T-cell (primary cell): ENCODE data around the gene MAB21L1. TPM values are rescaled to one million over a fixed set of nuclear protein-coding genes. Genes with fewer than 3 reads are reported as not detected.

Experiments
- ATAC-seq, 4 experiments: fragments of 200-7000 bp in 3 of 4; fragments of 150-1000 bp in 1 of 4; cut with Tn5 transposase; replicated peaks in 1 of 4; 1 replicate in 3 of 4; 2 replicates in 1 of 4; pipeline ENCODE4 v1.10.0; 2021; ENCODE audit warnings: moderate library complexity in 3 of 4, mild to moderate bottlenecking in 2 of 4, moderate number of reproducible peaks in 1 of 4
- CTCF ChIA-PET, 2 donors: fragments of 300-600 bp; sonication (Branson Sonifier 250); formaldehyde crosslinking; loops; one replicate each; lab custom pipeline; 2022; ENCODE audit warnings: antibody characterized with exemption in 2 of 2; lab: Charles Lee
- POLR2A ChIA-PET, 2 donors: fragments of 300-600 bp; sonication (Branson Sonifier 250); formaldehyde crosslinking; loops; one replicate each; lab custom pipeline; 2022; ENCODE audit warnings: antibody characterized with exemption in 2 of 2; lab: Charles Lee
- DNase-seq, 35 experiments: peaks; one replicate each; pipeline versions ENCODE4 v3.0.0 to v3.0.0-alpha.2; 2013 to 2023
- H3K27ac ChIP-seq: one replicate; pipeline ENCODE4 v1.5.1; 2013; ENCODE audit warnings: low read length
- H3K27me3 ChIP-seq, 2 experiments: replicated peaks in 1 of 2; 1 replicate in 1 of 2; 2 replicates in 1 of 2; pipeline versions ENCODE4 v1.6.1 to v1.7.0; 2013; ENCODE audit warnings: low read length in 1 of 2, mixed read lengths in 1 of 2; ENCODE audit not compliant: control insufficient read depth in 2 of 2, insufficient read depth in 2 of 2; ENCODE audit errors: extremely low read depth in 1 of 2
- H3K36me3 ChIP-seq, 2 donors: 1 replicate in 1 of 2; 2 replicates in 1 of 2; pipeline versions ENCODE4 v1.6.1 to v1.7.0; 2013; ENCODE audit warnings: low read length in 1 of 2; ENCODE audit not compliant: control insufficient read depth in 2 of 2, insufficient read depth in 1 of 2; ENCODE audit errors: extremely low read depth in 1 of 2
- H3K4me1 ChIP-seq, 2 experiments: 1 replicate in 1 of 2; 2 replicates in 1 of 2; pipeline versions ENCODE4 v1.6.1 to v1.7.0; 2013; ENCODE audit warnings: low read length in 2 of 2, mixed read lengths in 1 of 2; ENCODE audit not compliant: insufficient read depth in 2 of 2, control insufficient read depth in 1 of 2; ENCODE audit errors: extremely low read depth in 1 of 2
- H3K4me3 ChIP-seq, 2 donors: 1 replicate in 1 of 2; 2 replicates in 1 of 2; pipeline versions ENCODE4 v1.5.1 to v1.7.0; 2013; ENCODE audit warnings: mild to moderate bottlenecking in 2 of 2, low read length in 1 of 2, moderate library complexity in 1 of 2; ENCODE audit not compliant: control insufficient read depth in 1 of 2; ENCODE audit errors: extremely low read depth in 1 of 2
- H3K9me3 ChIP-seq: 2 replicates; pipeline ENCODE4 v1.7.0; 2013
- H3K27ac Mint-ChIP-seq, 2 donors: one replicate each; pipeline ENCODE4 v1.8.0; 2020 to 2021; ENCODE audit warnings: mild to moderate bottlenecking in 2 of 2, mixed read lengths in 2 of 2
- H3K27me3 Mint-ChIP-seq, 2 donors: one replicate each; pipeline ENCODE4 v1.8.0; 2021 to 2022; ENCODE audit warnings: mixed read lengths in 2 of 2
- H3K36me3 Mint-ChIP-seq: one replicate; pipeline ENCODE4 v1.8.0; 2021; ENCODE audit warnings: mixed read lengths
- H3K4me1 Mint-ChIP-seq, 3 donors: one replicate each; pipeline ENCODE4 v1.8.0; 2020 to 2022; ENCODE audit warnings: mixed read lengths in 3 of 3, mild to moderate bottlenecking in 1 of 3
- H3K4me3 Mint-ChIP-seq, 3 donors: one replicate each; pipeline ENCODE4 v1.8.0; 2020 to 2022; ENCODE audit warnings: mild to moderate bottlenecking in 3 of 3, mixed read lengths in 3 of 3, moderate library complexity in 3 of 3
- H3K9me3 Mint-ChIP-seq, 3 donors: one replicate each; pipeline ENCODE4 v1.8.0; 2020 to 2022; ENCODE audit warnings: mixed read lengths in 3 of 3
- WGBS: methylation state at CpG from one replicate; pipeline ENCODE4 v1.1.5; 2013; ENCODE audit warnings: missing lambda C conversion rate; ENCODE audit not compliant: insufficient coverage; 5-methylcytosine and 5-hydroxymethylcytosine counted together
- total RNA-seq, 35 experiments: library from RNA in 6 of 35; stranded (reverse) in 6 of 35; fragments of 120-200 nt in 1 of 35; gene quantifications; one replicate each; pipeline versions ENCODE4 v1.2.1 to v1.2.4 and lab custom pipeline; 2013 to 2026

Gene MAB21L1
- total RNA-seq, 5 donors from 2014 or later (not counting 1 experiment from before 2014, with no cell fraction given) = not detected

GRCh38 chr13:35468195-35468594 is 8.3 kb downstream of the MAB21L1 start:
- no CpG with 5 or more reads among the region's 1 CpG for whole genome bisulfite sequencing
- H3K27me3 Mint-ChIP-seq = peaks cover 38 to 43% of the 10 kb centered on the region in 2 donors

GRCh38 chr13:35465371-35465770 is 11.1 kb downstream of the MAB21L1 start:
- Histone ChIP-seq H3K27ac (no peak overlapping the region), H3K9me3 (no peaks in the 10 kb centered on the region), H3K27me3 (peaks cover 3 to 5% of the 10 kb centered on the region in 2 experiments), H3K4me1 (no peaks in the 10 kb centered on the region), H3K4me3 (no peak overlapping the region), H3K36me3 (no peaks in the 10 kb centered on the region)
- Mint-ChIP-seq H3K27ac (no peak overlapping the region), H3K4me3 (no peak overlapping the region), H3K4me1 (peaks cover under 1 to 6% (median 5%) of the 10 kb centered on the region in 3 donors), H3K27me3 (peaks cover 21 to 34% of the 10 kb centered on the region in 2 donors), H3K36me3 (no peaks in the 10 kb centered on the region), H3K9me3 (peaks cover 0 to 15% (median 9%) of the 10 kb centered on the region in 3 donors)
- ChIA-PET POLR2A (interaction anchor here in 1 of 2 donors (0.6 kb wide), 1 partner anchor 325 kb away, joined by 5 read pairs; no protein-coding TSS in a partner anchor), CTCF (no interaction called here)
- ATAC-seq (no peak), DNase-seq (no peak)
- WGBS = no CpG with 5 or more reads among the region's 3 CpGs

More at GRCh38 chr13:35468195-35468594, 8.3 kb downstream of the MAB21L1 start:
- Mint-ChIP-seq H3K4me3 (no peak overlapping the region), H3K36me3 (peaks cover 2% of the 10 kb centered on the region), H3K9me3 (peaks cover 0 to 13% (median 13%) of the 10 kb centered on the region in 3 donors), H3K27ac (no peak overlapping the region), H3K4me1 (peaks cover 6 to 20% (median 9%) of the 10 kb centered on the region in 3 donors)
- no peak overlapping the region for H3K4me3 ChIP-seq
- ChIA-PET CTCF (no interaction called here), POLR2A (no interaction called here)
- H3K4me1 ChIP-seq = peaks cover 6 to 10% of the 10 kb centered on the region in 2 experiments
- ATAC-seq (no peak), DNase-seq (no peak)
- no peaks in the 10 kb centered on the region for H3K9me3 ChIP-seq
- peaks cover 16% of the 10 kb centered on the region in 2 experiments for H3K27me3 ChIP-seq
- H3K36me3 ChIP-seq = no peaks in the 10 kb centered on the region
- no peak overlapping the region for H3K27ac ChIP-seq

GRCh38 chr13:35460061-35460460 is 16.4 kb downstream of the MAB21L1 start:
- Histone ChIP-seq H3K27me3 (no peaks in the 10 kb centered on the region), H3K4me1 (no peaks in the 10 kb centered on the region), H3K27ac (no peak overlapping the region), H3K9me3 (no peaks in the 10 kb centered on the region), H3K36me3 (no peaks in the 10 kb centered on the region), H3K4me3 (no peak overlapping the region)
- ChIA-PET POLR2A (no interaction called here), CTCF (no interaction called here)
- H3K4me1 Mint-ChIP-seq = no peaks in the 10 kb centered on the region
- H3K27me3 Mint-ChIP-seq = peaks cover 0 to 15% of the 10 kb centered on the region in 2 donors
- H3K9me3 Mint-ChIP-seq = peaks cover 0 to 4% (median 0%) of the 10 kb centered on the region in 3 donors
- WGBS = no CpG with 5 or more reads among the region's 2 CpGs
- H3K36me3 Mint-ChIP-seq = no peaks in the 10 kb centered on the region
- no peak overlapping the region for H3K4me3 Mint-ChIP-seq
- H3K27ac Mint-ChIP-seq = no peak overlapping the region
- DNase-seq (no peak), ATAC-seq (no peak)

- Mint-ChIP-seq H3K4me3 (no peak overlapping the region), H3K27ac (no peak overlapping the region), H3K27me3 (no peaks in the 10 kb centered on the region), H3K36me3 (no peaks in the 10 kb centered on the region), H3K9me3 (peaks cover 0 to 4% (median 0%) of the 10 kb centered on the region in 3 donors), H3K4me1 (no peaks in the 10 kb centered on the region)
- H3K27ac ChIP-seq = no peak overlapping the region
- WGBS = no CpG with 5 or more reads among the region's 3 CpGs
- H3K27me3 ChIP-seq = no peaks in the 10 kb centered on the region
- H3K9me3 ChIP-seq = no peaks in the 10 kb centered on the region
- CTCF ChIA-PET = no interaction called here
- DNase-seq (no peak), ATAC-seq (no peak)
- no peaks in the 10 kb centered on the region for H3K36me3 ChIP-seq
- no peaks in the 10 kb centered on the region for H3K4me1 ChIP-seq
- H3K4me3 ChIP-seq = no peak overlapping the region
- POLR2A ChIA-PET = no interaction called here
Measured at GRCh38 chr13:35457258-35457657, 19.2 kb downstream of the MAB21L1 start.

GRCh38 chr13:35455022-35455421 is 21.5 kb downstream of the MAB21L1 start:
- H3K27ac Mint-ChIP-seq = no peak overlapping the region
- no peak for ATAC-seq
- no peaks in the 10 kb centered on the region for H3K4me1 Mint-ChIP-seq
- H3K36me3 ChIP-seq = no peaks in the 10 kb centered on the region
- no peak overlapping the region for H3K27ac ChIP-seq
- no peaks in the 10 kb centered on the region for H3K4me1 ChIP-seq
- ChIA-PET CTCF (no interaction called here), POLR2A (no interaction called here)
- no peaks in the 10 kb centered on the region for H3K27me3 Mint-ChIP-seq
- WGBS = no CpG with 5 or more reads among the region's 1 CpG
- H3K9me3 Mint-ChIP-seq = no peaks in the 10 kb centered on the region
- no peaks in the 10 kb centered on the region for H3K27me3 ChIP-seq
- DNase-seq = no peak
- no peaks in the 10 kb centered on the region for H3K9me3 ChIP-seq
- H3K36me3 Mint-ChIP-seq = no peaks in the 10 kb centered on the region
- H3K4me3 Mint-ChIP-seq = no peak overlapping the region
- no peak overlapping the region for H3K4me3 ChIP-seq

- Histone ChIP-seq H3K36me3 (no peaks in the 10 kb centered on the region), H3K4me3 (no peak overlapping the region), H3K9me3 (no peaks in the 10 kb centered on the region), H3K27ac (no peak overlapping the region), H3K27me3 (no peaks in the 10 kb centered on the region), H3K4me1 (no peaks in the 10 kb centered on the region)
- ATAC-seq (no peak), DNase-seq (no peak)
- ChIA-PET CTCF (no interaction called here), POLR2A (interaction anchor here in 1 of 2 donors (0.5 kb wide), 1 partner anchor 9 kb away, joined by 4 read pairs; no protein-coding TSS in a partner anchor)
- no peaks in the 10 kb centered on the region for H3K4me1 Mint-ChIP-seq
- WGBS = no CpG with 5 or more reads among the region's 2 CpGs
- H3K4me3 Mint-ChIP-seq = no peak overlapping the region
- no peak overlapping the region for H3K27ac Mint-ChIP-seq
- H3K36me3 Mint-ChIP-seq = no peaks in the 10 kb centered on the region
- no peaks in the 10 kb centered on the region for H3K9me3 Mint-ChIP-seq
- H3K27me3 Mint-ChIP-seq = no peaks in the 10 kb centered on the region
Measured at GRCh38 chr13:35449821-35450220, 26.7 kb downstream of the MAB21L1 start.

GRCh38 chr13:35448465-35448864 is 28.0 kb downstream of the MAB21L1 start:
- H3K4me1 ChIP-seq = no peaks in the 10 kb centered on the region
- Mint-ChIP-seq H3K36me3 (no peaks in the 10 kb centered on the region), H3K4me1 (no peaks in the 10 kb centered on the region), H3K4me3 (no peak overlapping the region), H3K9me3 (no peaks in the 10 kb centered on the region), H3K27me3 (no peaks in the 10 kb centered on the region), H3K27ac (no peak overlapping the region)
- no peak overlapping the region for H3K4me3 ChIP-seq
- no peaks in the 10 kb centered on the region for H3K9me3 ChIP-seq
- ChIA-PET POLR2A (no interaction called here), CTCF (no interaction called here)
- H3K27ac ChIP-seq = no peak overlapping the region
- WGBS = 67% methylated on average over 1 of the region's 1 CpG
- ATAC-seq (no peak), DNase-seq (no peak)
- no peaks in the 10 kb centered on the region for H3K27me3 ChIP-seq
- H3K36me3 ChIP-seq = no peaks in the 10 kb centered on the region
